ENCODE data around the gene FYCO1.

- TF ChIP-seq CTCF (conservative IDR thresholded peaks at IDR 0.05), result no peak
- no peak for TF ChIP-seq EZH2 (IDR thresholded peaks at IDR 0.05; ENCODE audit: low read depth)
Measured at GRCh38 chr3:45880725-45881077, 114.9 kb downstream of the FYCO1 start.
